HFFc6 (cell line): ENCODE results near the gene TTC9. TPM values are rescaled to one million over a fixed set of nuclear protein-coding genes. Genes with fewer than 3 reads are reported as not detected.

Experiments
- DNase-seq: peaks from one replicate; pipeline ENCODE4 v3.0.0-alpha.2; 2018
- H3K27ac Mint-ChIP-seq: 2 replicates; pipeline ENCODE4 v1.8.0; 2020; ENCODE audit warnings: mild to moderate bottlenecking, mixed read lengths
- H3K27me3 Mint-ChIP-seq: 2 replicates; pipeline ENCODE4 v1.8.0; 2021; ENCODE audit warnings: mild to moderate bottlenecking, moderate library complexity, mixed read lengths; ENCODE audit not compliant: insufficient read depth
- H3K36me3 Mint-ChIP-seq: 2 replicates; pipeline ENCODE4 v1.8.0; 2021; ENCODE audit warnings: low read depth, mixed read lengths
- H3K4me1 Mint-ChIP-seq: 2 replicates; pipeline ENCODE4 v1.8.0; 2020; ENCODE audit warnings: low read depth, mixed read lengths
- H3K4me3 Mint-ChIP-seq: 2 replicates; pipeline ENCODE4 v1.8.0; 2020; ENCODE audit warnings: mild to moderate bottlenecking, moderate library complexity, mixed read lengths
- H3K9me3 Mint-ChIP-seq: 2 replicates; pipeline ENCODE4 v1.8.0; 2020; ENCODE audit warnings: mild to moderate bottlenecking, mixed read lengths
- total RNA-seq, 6 experiments: library from RNA; stranded (reverse); fragmentation: NEBNext Ultra II Directional; extraction: Animal tissue kit (Norgen Biotek cat#: 25700); gene quantifications; 2 replicates in 1 of 6; 3 replicates in 5 of 6; pipeline ENCODE4 v1.2.3, GENCODE V29; 2021
- TF ChIP-seq, protein P1 (sequence below): fragments of 200-600 bp; sonication (generic); IDR thresholded peaks from 2 replicates; pipeline ENCODE4 v1.5.0; 2021; ENCODE audit warnings: antibody characterized with exemption, mild to moderate bottlenecking

TTC9 gene
- total RNA-seq, 6 experiments from 2014 or later, result 0.05 to 0.17 (median 0.09) TPM

DNA sequence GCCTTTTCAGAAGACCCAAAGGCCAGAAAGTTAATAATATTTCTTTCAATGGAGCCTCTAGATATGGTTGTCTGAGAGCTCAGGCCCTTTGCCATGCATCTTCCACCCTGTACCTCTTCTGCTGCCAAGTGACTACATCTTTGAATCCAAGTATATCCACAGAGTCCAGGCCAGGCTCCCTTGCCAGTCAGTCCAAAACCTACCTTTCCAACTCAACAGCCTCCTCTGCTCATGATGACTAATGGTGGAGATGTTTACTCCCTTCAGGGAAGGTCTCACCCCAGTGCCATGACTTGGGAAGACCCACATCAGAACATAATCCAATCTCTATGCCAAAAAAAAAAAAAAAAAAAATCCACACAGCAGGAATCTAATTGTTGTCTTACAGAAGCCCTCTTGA lies 20.4 kb downstream of the TTC9 start:
- Mint-ChIP-seq H3K36me3 (no peaks in the 10 kb centered on the region), H3K9me3 (no peaks in the 10 kb centered on the region), H3K4me1 (peaks cover 28% of the 10 kb centered on the region), H3K4me3 (no peak overlapping the region), H3K27me3 (peaks cover 21% of the 10 kb centered on the region), H3K27ac (no peak overlapping the region)
- no peak for DNase-seq
- TF ChIP-seq, protein P1, sequence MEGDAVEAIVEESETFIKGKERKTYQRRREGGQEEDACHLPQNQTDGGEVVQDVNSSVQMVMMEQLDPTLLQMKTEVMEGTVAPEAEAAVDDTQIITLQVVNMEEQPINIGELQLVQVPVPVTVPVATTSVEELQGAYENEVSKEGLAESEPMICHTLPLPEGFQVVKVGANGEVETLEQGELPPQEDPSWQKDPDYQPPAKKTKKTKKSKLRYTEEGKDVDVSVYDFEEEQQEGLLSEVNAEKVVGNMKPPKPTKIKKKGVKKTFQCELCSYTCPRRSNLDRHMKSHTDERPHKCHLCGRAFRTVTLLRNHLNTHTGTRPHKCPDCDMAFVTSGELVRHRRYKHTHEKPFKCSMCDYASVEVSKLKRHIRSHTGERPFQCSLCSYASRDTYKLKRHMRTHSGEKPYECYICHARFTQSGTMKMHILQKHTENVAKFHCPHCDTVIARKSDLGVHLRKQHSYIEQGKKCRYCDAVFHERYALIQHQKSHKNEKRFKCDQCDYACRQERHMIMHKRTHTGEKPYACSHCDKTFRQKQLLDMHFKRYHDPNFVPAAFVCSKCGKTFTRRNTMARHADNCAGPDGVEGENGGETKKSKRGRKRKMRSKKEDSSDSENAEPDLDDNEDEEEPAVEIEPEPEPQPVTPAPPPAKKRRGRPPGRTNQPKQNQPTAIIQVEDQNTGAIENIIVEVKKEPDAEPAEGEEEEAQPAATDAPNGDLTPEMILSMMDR, result no peak

DNA sequence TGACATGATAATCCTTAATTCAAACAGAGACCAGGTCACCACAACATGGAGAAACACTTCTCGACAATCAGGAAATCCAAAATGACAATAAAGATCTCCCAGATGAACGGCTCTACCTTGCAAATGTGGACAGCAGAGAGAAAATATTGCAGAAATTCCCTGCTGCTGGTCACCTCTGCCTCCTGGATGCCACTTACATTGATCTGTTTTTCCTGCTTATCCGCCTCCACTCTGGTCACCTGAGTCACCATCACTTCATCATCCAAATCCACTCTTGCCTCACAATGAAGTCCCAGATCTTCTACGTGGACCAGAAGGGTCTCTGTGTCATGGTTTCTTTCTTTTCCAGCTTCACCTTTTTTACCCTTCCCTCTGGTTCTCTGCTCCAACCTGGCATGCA lies 21.1 kb downstream of the TTC9 start:
- Mint-ChIP-seq H3K4me3 (no peak overlapping the region), H3K9me3 (no peaks in the 10 kb centered on the region), H3K27ac (no peak overlapping the region), H3K36me3 (no peaks in the 10 kb centered on the region), H3K4me1 (peaks cover 30% of the 10 kb centered on the region), H3K27me3 (peaks cover 19% of the 10 kb centered on the region)
- TF ChIP-seq, protein P1, result no peak
- DNase-seq, result no peak

DNA sequence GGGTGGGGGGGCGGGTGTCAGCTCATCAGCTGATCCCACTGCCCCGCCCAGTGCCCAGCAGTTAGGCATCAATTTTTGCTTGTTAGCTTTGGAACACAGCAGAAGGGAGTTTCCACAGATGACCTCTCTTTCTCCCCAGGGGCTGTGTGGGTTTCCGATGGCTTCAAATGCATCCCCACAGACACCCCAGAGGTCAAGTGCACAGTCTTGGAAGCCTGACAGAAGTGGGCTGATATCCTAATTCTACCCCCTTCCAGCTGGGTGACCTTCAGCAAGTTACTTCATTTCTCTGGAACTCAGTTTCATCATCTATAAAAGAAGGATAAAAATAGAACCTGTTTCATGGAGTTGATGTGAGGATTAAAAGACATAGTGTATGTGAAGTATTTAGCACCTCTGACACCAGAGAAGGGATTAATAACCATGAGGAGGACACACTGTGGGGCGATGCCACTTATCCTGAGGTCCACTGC lies 22.0 kb downstream of the TTC9 start:
- no peak overlapping the region for H3K27ac Mint-ChIP-seq
- DNase-seq, result peak; percentile 26
- peaks cover 30% of the 10 kb centered on the region for H3K4me1 Mint-ChIP-seq
- no peak overlapping the region for H3K4me3 Mint-ChIP-seq
- peaks cover 19% of the 10 kb centered on the region for H3K27me3 Mint-ChIP-seq
- TF ChIP-seq, protein P1, result no peak
- no peaks in the 10 kb centered on the region for H3K36me3 Mint-ChIP-seq
- H3K9me3 Mint-ChIP-seq, result no peaks in the 10 kb centered on the region

DNA sequence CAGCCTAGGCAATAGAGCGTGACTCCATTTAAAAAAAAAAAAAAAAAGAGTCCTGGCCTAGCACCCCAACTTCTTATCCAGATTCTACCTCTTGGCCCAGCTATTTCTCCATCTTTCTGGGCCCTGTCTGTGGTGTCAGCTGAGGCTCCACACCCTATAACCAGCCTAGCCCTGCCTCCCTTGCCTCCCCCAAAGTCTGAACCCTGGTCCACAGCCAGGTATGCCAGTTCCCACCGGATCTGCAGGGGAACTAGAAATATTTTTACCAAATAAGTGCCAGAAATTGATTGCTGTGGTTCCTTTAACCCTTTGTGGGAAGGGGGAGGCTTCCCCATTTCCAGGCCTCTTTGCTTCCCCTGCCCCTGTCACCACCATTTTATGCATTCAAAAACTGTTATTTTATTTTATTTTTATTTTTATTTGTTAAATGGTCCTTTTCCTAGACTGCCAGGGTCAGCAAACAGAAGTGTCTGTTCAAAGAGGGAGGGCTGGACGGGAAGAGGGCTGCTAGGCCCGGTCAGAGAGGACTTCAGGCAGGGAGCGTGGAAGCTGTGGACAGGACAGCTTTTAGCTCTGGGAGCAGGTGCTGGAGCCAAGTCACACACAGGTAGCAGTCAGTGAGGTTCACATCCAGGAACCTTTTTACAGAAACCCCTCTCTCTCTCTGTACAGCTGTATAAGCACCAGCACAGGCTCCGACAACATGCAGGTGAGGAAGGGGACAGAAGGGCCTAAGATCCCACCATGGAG lies 23.2 kb downstream of the TTC9 start:
- H3K27ac Mint-ChIP-seq, result no peak overlapping the region
- H3K9me3 Mint-ChIP-seq, result no peaks in the 10 kb centered on the region
- no peak for DNase-seq
- TF ChIP-seq, protein P1, result no peak
- peaks cover 30% of the 10 kb centered on the region for H3K4me1 Mint-ChIP-seq
- H3K4me3 Mint-ChIP-seq, result no peak overlapping the region
- peaks cover 13% of the 10 kb centered on the region for H3K27me3 Mint-ChIP-seq
- no peaks in the 10 kb centered on the region for H3K36me3 Mint-ChIP-seq

DNA sequence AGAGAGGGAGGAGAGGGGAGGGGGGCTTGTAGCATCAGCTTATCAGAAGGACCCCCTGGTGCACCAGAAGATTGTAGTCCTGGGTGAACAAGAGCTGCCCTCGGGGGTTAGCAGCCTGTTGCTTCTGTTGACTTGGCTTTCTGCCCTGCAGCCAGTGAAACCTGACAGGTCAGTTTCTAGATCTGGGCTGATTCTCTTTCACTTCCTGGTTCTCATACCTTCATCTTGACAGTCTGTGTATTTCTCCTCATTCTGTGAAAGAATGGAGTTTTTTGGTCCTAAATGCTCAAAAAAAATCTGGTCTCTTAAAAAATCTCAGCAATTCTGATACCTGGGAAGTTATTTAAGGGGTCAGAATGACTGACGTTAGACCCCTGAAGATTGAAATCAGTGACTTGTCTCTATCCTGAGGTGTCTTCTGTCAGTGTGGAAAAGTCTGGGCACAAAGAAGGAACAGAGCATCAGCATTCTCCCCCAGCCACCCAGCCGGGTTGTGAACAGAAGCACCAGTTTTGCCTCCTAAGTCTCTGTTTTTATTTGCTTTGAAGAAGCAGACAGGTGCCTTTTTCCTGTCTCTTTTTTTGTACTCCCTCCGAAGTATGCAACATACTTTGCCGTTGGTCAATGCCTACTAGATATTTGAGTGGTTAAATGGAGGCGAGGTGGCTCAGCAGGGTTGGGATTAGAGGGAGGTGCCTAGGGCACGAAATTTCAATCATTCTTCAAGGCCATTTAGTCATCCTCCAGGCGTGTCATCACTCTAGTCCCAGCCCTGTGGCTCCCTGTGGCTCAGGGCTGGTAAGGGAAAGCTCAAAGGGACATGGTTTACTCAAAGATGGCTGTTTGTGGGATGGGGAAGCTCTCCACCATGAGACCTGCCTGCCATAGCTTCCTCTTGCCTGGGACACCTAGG lies 24.0 kb downstream of the TTC9 start:
- peak; percentile 36 for DNase-seq

More for the DNA sequence above, 24.0 kb downstream of the TTC9 start:
- Mint-ChIP-seq H3K27me3 (peaks cover 10% of the 10 kb centered on the region), H3K9me3 (no peaks in the 10 kb centered on the region), H3K27ac (peak overlapping the region; percentile 21; the same call in 1 of the 2 replicates), H3K4me1 (peaks cover 30% of the 10 kb centered on the region), H3K4me3 (peak overlapping the region; percentile 45), H3K36me3 (no peaks in the 10 kb centered on the region)
- TF ChIP-seq, protein P1, result no peak
